ENCODE results near the gene IFITM1.
"Not testable (repeated sequence)": the region's sequence is repeated elsewhere in the genome, so short reads cannot be mapped to it uniquely, and the experiment has no call there.

Gene IFITM1

GRCh38 chr11:313787-314553, at the start of gene IFITM1:
Gene IFITM1 (plus strand): TSS chr11:314040. CDS start chr11:314171, 131 bp downstream.
- DNase-seq, result no peak

GRCh38 chr11:266676-267439, 47.0 kb upstream of the IFITM1 start:
- DNase-seq, result no peak

GRCh38 chr11:267491-267994, 46.3 kb upstream of the IFITM1 start:
- DNase-seq, result no peak

GRCh38 chr11:268716-269145, 45.1 kb upstream of the IFITM1 start:
- DNase-seq, result not testable (repeated sequence)

DNA sequence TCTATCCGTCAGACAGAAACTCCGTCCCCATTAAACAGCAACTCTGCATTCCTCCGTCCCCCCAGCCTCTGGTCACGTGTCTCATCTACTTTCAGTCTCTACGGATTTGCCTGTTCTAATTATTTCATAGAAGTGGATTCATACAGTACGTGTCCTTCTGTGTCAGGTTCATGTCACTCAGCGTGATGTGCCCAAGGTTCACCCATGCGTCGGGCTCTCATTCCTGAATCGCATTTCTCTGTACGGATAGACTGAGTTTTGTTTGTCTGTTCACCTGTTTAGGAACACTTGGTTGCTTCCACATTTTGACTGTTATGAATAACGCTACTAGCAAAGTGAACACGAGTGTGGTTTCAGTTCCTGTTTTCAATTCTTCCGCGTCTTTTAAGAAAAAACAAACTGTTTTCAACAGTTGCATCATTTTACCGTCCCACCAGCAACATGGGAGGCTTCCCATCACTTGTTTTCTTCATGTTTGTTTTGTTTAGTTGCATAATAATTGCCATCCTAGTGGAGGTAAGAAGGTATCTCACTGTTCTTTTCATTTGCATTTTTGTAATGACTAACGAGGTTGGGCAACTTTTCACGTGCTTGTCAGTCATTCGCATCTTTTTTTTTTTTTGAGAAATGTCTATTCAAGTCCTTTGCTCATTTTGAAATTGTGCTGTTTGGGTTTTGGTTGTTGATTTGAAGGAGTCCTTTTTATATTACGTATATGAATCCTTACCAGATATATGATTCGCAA, 44.5 kb upstream of the IFITM1 start:
- no peak for DNase-seq

DNA sequence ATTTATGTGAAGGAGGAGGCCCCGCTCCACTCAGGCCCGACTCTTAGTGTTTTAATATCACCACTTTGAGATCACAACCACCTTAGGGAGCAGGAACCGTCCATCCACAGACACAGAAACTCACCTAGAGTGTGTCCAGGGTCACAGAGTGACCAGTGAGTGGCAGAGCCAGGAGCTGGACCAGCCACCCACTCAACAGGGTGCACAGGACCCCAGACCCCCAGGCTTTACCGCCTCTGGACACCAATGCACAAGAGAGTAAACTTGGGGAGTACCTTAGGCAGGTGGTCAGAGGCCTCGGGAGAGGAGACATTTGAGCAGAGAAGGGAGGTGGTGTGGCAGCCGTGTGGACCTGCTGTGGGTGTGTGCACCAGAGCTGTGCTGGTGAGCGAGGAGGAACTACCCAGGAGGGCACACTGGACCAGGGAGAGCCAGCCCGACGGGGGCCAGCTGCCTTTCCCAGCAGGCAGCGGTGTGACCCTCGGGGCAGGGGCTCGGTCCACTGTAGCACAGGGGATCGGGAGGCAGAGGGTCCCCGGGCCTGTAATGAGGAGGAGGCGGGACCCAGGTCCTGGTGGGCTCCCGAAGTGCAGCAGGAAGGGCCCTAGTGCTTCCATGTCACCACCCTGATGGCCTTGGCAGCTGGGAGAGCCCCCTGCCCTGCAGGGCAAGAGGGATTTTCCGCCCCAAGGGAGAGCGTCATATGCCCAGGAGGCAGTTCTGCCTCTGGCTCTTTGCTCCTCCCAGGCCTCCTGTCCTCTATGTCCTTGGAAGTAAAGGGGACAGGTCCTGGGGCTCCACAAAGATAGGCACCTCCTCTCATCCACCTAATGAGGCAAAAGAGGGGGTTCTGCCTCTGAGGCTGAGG, 43.2 kb upstream of the IFITM1 start:
- DNase-seq, result no peak

- DNase-seq, result no peak
Observed at GRCh38 chr11:271319-271715, 42.5 kb upstream of the IFITM1 start.

DNA sequence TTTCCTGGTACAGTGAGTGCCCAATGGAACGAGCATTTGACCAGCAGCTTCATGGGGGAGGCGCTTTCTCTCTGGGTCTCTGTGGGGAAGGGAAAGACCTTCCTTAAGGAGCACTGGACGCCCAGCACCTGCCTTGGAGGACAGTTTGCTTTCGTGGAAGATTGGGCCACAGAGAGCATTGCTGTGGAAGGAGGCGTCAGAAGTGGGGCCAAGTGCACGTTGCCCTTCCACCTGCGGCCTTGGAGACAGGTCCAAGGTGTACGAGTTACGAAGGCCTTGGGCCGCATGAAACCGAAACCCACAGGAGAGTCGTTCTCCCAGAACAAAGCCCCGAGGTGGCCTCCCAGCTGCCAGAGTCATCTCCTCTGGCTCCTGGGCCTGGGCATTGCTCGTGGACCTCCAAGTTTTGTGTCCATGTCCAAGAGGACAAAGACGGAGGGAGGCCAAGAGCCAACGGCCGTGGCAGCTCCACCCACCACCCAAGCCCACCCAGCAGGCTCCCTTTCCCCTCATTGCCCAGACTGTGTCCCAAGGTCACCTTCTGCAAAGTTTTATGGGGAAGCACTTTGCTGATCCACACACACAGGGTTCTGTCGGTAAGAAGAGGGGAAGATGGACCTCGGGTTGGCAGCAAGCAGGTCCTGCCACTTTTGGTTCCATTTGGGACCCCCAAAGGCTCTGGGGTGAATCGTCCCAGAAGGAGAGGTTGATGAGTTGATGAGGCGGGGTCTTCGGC, 41.5 kb upstream of the IFITM1 start:
- DNase-seq, result no peak

DNA sequence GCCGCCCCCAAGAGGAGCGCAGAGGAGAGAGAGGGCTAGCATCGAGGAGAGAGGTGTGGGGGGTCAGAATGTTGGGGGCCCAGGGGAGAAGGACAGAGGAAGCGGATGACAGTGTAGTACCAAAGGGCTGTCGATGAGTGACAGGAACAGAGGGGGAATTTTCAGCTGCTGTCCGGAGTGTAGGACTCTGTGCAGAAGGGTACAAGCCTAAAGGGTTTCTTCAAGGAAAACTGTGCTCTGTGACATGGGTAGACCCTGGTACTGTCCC, 41.0 kb upstream of the IFITM1 start:
- DNase-seq, result no peak

GRCh38 chr11:276219-276618, 37.6 kb upstream of the IFITM1 start:
- no peak for DNase-seq

- no peak for DNase-seq
Observed at GRCh38 chr11:278001-278951, 35.6 kb upstream of the IFITM1 start, which contains the start of gene NLRP6. Gene NLRP6 (plus strand): TSS chr11:278407. CDS start chr11:278570, 163 bp downstream.

DNA sequence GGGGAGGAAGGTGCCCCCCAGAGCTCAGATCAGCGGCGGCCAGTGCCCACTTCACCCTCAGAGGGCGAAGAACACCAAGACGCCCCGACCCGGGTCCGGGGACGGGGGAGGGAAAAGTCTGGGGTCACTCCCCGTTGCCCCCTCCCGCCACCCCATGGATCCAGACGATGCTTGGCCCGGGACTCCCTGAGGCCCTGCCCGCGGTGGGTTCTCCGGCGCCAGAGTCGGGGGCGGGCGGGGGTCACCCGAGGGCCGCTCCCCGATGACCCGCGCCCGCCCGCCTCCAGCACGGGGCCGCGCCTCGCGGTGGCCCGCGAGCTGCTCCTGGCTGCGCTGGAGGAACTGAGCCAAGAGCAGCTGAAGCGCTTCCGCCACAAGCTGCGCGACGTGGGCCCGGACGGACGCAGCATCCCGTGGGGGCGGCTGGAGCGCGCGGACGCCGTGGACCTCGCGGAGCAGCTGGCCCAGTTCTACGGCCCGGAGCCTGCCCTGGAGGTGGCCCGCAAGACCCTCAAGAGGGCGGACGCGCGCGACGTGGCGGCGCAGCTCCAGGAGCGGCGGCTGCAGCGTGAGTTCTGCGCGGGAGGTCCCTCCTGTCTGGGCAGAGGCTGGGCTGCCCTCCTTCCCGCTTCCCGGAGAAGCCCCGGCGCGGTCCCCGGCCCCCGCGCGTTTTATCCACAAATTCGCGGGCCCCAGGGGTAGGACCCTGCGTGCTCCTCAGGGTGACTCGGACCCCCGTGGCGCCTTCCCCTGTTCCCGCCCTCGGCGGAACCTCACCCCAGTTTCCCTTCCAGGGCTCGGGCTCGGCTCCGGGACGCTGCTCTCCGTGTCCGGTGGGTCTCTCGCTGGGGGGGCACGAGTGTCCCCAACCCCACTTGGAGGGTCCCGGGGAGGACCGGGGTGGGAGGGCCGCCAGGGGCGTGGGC, 34.5 kb upstream of the IFITM1 start:
- no peak for DNase-seq

- no peak for DNase-seq
Observed at GRCh38 chr11:279966-280705, 33.7 kb upstream of the IFITM1 start.

DNA sequence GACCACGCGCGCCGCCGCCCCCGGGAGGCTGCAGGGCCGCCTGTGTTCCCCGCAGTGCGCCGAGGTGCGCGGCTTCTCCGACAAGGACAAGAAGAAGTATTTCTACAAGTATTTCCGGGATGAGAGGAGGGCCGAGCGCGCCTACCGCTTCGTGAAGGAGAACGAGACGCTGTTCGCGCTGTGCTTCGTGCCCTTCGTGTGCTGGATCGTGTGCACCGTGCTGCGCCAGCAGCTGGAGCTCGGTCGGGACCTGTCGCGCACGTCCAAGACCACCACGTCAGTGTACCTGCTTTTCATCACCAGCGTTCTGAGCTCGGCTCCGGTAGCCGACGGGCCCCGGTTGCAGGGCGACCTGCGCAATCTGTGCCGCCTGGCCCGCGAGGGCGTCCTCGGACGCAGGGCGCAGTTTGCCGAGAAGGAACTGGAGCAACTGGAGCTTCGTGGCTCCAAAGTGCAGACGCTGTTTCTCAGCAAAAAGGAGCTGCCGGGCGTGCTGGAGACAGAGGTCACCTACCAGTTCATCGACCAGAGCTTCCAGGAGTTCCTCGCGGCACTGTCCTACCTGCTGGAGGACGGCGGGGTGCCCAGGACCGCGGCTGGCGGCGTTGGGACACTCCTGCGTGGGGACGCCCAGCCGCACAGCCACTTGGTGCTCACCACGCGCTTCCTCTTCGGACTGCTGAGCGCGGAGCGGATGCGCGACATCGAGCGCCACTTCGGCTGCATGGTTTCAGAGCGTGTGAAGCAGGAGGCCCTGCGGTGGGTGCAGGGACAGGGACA, 32.9 kb upstream of the IFITM1 start:
- DNase-seq, result no peak

- DNase-seq, result no peak
Observed at GRCh38 chr11:281486-282161, 32.2 kb upstream of the IFITM1 start.

GRCh38 chr11:282171-282570, 31.7 kb upstream of the IFITM1 start:
- DNase-seq, result no peak

Measured in NCI-H1694 (cell line).